Smooth muscle cell of the brain vasculature (primary cell): Measurements from ENCODE around the gene FLNA.
"Not testable (repeated sequence)": the region's sequence is repeated elsewhere in the genome, so short reads cannot be mapped to it uniquely, and the experiment has no call there.

Experiments
- DNase-seq: peaks from one replicate; pipeline ENCODE4 v3.0.0-alpha.2; 2012; ENCODE audit warnings: low read depth, low spot score

Gene FLNA

GRCh38 chrX:154399527-154400368, 25.3 kb upstream of the FLNA start:
- DNase-seq, result no peak

- DNase-seq, result peak; percentile 61
These were observed 24.5 kb upstream of the FLNA start for GRCh38 chrX:154398668-154399526.

- peak; percentile 82 for DNase-seq
These were observed 23.6 kb upstream of the FLNA start, which contains the start of gene RPL10 for GRCh38 chrX:154397888-154398667. Gene RPL10 (plus strand): TSS chrX:154398377. CDS start chrX:154398520, 143 bp downstream.

GRCh38 chrX:154396973-154397887, 22.8 kb upstream of the FLNA start:
- DNase-seq, result no peak

GRCh38 chrX:154396363-154396762, 21.9 kb upstream of the FLNA start:
- DNase-seq, result not testable (repeated sequence)

GRCh38 chrX:154389812-154390747, 15.6 kb upstream of the FLNA start:
- DNase-seq, result not testable (repeated sequence)

GRCh38 chrX:154388649-154389048, 14.2 kb upstream of the FLNA start:
- DNase-seq, result not testable (repeated sequence)

GRCh38 chrX:154388094-154388493, 13.7 kb upstream of the FLNA start:
- DNase-seq, result not testable (repeated sequence)

- no peak for DNase-seq
These were observed 10.0 kb upstream of the FLNA start for GRCh38 chrX:154384284-154384892.

GRCh38 chrX:154383359-154384283, 9.2 kb upstream of the FLNA start:
- DNase-seq, result no peak

- DNase-seq, result no peak
These were observed 8.1 kb upstream of the FLNA start for GRCh38 chrX:154382483-154383069.

GRCh38 chrX:154381271-154381670, 6.8 kb upstream of the FLNA start:
- DNase-seq, result no peak

- DNase-seq, result no peak
These were observed 6.4 kb upstream of the FLNA start for GRCh38 chrX:154380787-154381186.

GRCh38 chrX:154380153-154380552, 5.7 kb upstream of the FLNA start:
- no peak for DNase-seq

GRCh38 chrX:154379569-154379951, 5.1 kb upstream of the FLNA start:
- DNase-seq, result no peak

- peak; percentile 88 for DNase-seq
These were observed 4.5 kb upstream of the FLNA start, which contains the start of gene EMD for GRCh38 chrX:154378799-154379568. Gene EMD (plus strand): TSS chrX:154379295. CDS start chrX:154379485, 190 bp downstream.
